SK-N-SH (cell line): ENCODE measurements around the gene TMEM106C.

ENCODE experiments used
- CTCF ChIP-seq: fragments of 200-600 bp; sonication (generic); IDR thresholded peaks from 2 replicates; pipeline ENCODE4 v1.6.1; 2017; ENCODE audit warnings: antibody characterized with exemption, mild to moderate bottlenecking, moderate library complexity
- EP300 ChIP-seq, 2 experiments: IDR thresholded peaks; 2 replicates each; pipeline versions ENCODE4 v1.4.0 to v1.6.1; 2012; ENCODE audit warnings: borderline replicate concordance in 1 of 2, low read depth in 1 of 2, low read length in 1 of 2
- FOSL2 ChIP-seq: IDR thresholded peaks from 2 replicates; pipeline ENCODE4 v1.4.0; 2012; ENCODE audit warnings: low read depth, mild to moderate bottlenecking, moderate library complexity, borderline replicate concordance
- FOXM1 ChIP-seq: IDR thresholded peaks from 2 replicates; pipeline ENCODE4 v1.4.0; 2012; ENCODE audit warnings: low read depth, mild to moderate bottlenecking
- GABPA ChIP-seq: IDR thresholded peaks from 2 replicates; pipeline ENCODE4 v1.4.0; 2012; ENCODE audit warnings: low read depth, mild to moderate bottlenecking
- MXI1 ChIP-seq: IDR thresholded peaks from 2 replicates; pipeline ENCODE4 v1.6.1; 2012; ENCODE audit warnings: mild to moderate bottlenecking, low read depth, low read length, improper control_type of control experiment
- RAD21 ChIP-seq: IDR thresholded peaks from 2 replicates; pipeline ENCODE4 v1.6.1; 2012; ENCODE audit warnings: mild to moderate bottlenecking, low read length
- RCOR1 ChIP-seq: fragments of 150-350 bp; IDR thresholded peaks from 2 replicates; pipeline ENCODE4 v1.6.1; 2017; ENCODE audit warnings: antibody characterized with exemption, low read length
- REST ChIP-seq: IDR thresholded peaks from 2 replicates; pipeline ENCODE4 v1.6.1; 2012; ENCODE audit warnings: mild to moderate bottlenecking, low read depth, low read length, moderate library complexity
- SIN3A ChIP-seq: IDR thresholded peaks from 2 replicates; pipeline ENCODE4 v1.6.1; 2012; ENCODE audit warnings: low read depth, mild to moderate bottlenecking, low read length, moderate library complexity, borderline replicate concordance
- TAF1 ChIP-seq: IDR thresholded peaks from 2 replicates; pipeline ENCODE4 v1.6.1; 2012; ENCODE audit warnings: low read depth, mild to moderate bottlenecking, low read length, moderate library complexity, borderline replicate concordance
- TEAD4 ChIP-seq: IDR thresholded peaks from 2 replicates; pipeline ENCODE4 v1.4.0; 2012; ENCODE audit warnings: mild to moderate bottlenecking, borderline replicate concordance; ENCODE audit not compliant: insufficient read depth
- YY1 ChIP-seq: IDR thresholded peaks from 2 replicates; pipeline ENCODE4 v1.4.0; 2012; ENCODE audit warnings: low read depth, mild to moderate bottlenecking

DNA sequence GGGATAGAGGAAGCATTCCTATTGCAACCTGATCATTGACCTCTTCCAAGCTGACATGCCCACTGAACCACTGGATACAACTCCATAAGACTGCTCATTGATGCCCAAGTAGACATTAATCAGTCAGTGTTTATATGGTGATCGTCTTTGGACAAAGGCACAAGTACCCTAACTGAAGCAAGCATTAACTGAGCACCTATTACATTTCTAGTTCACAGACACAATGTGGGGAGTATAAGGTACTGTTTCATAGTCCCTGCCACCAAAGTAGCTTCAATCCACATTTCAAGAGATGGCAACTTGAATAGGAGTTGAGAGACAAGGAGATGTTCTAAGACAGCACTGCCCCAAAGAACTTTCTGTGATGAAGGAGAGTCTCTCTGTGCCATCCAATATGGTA, 51.7 kb downstream of the TMEM106C start:
- TF ChIP-seq EP300 (IDR thresholded peaks at IDR 0.05; ENCODE audit: borderline replicate concordance in 1 of 2, low read depth in 1 of 2, low read length in 1 of 2) (no peak), CTCF (no peak), FOSL2 (no peak), REST (no peak), MXI1 (no peak), SIN3A (no peak), FOXM1 (no peak), TAF1 (no peak), GABPA (no peak), YY1 (no peak), RCOR1 (no peak), RAD21 (no peak), TEAD4 (no peak)
